Motor neuron (in vitro differentiated cells): Measurements from ENCODE around the gene ITGA6. TPM values are rescaled to one million over a fixed set of nuclear protein-coding genes. Genes with fewer than 3 reads are reported as not detected.

Experiments
- ATAC-seq, 8 experiments: fragments of 200-7000 bp; cut with Tn5 transposase; replicated peaks in 6 of 8; 2 replicates each; pipeline ENCODE4 v1.8.0; 2021; ENCODE audit warnings: mild to moderate bottlenecking in 8 of 8, moderate library complexity in 8 of 8
- H3K27ac ChIP-seq, 2 donors: fragments of 250-450 bp; sonication (Bioruptor Pico); 2 replicates each; pipeline ENCODE4 v1.9.0; 2021; ENCODE audit warnings: antibody characterized with exemption in 2 of 2, mild to moderate bottlenecking in 2 of 2, moderate library complexity in 1 of 2
- H3K4me1 ChIP-seq, 2 donors: fragments of 250-450 bp; sonication (Bioruptor Pico); replicated peaks in 1 of 2; 2 replicates each; pipeline ENCODE4 v1.6.1; 2021; ENCODE audit warnings: antibody characterized with exemption in 2 of 2, mild to moderate bottlenecking in 2 of 2, moderate library complexity in 1 of 2
- H3K4me3 ChIP-seq, 5 donors: fragments of 250-450 bp; sonication (Bioruptor Pico); 2 replicates each; pipeline ENCODE4 v1.9.0; 2021; ENCODE audit warnings: antibody characterized with exemption in 5 of 5, mild to moderate bottlenecking in 5 of 5, moderate library complexity in 4 of 5
- WGBS, 10 experiments: fragments of 450-650 bp; shearing (Covaris generic); methylation state at CpG; one replicate each; pipeline ENCODE4 v1.0.0; 2022; 5-methylcytosine and 5-hydroxymethylcytosine counted together
- in situ Hi-C, 9 experiments: fragments of 400-800 bp; cut with MboI; loops; one replicate each; pipeline ENCODE4 v1.15.0; 2021; ENCODE audit warnings: low sequenced_read_pairs in 9 of 9, low pct_unique_long_range_greater_than_20kb in 2 of 9; ENCODE audit not compliant: unreplicated experiment in 9 of 9
- total RNA-seq, 8 experiments: library from RNA; unstranded; fragments of 300-600 nt; gene quantifications; 2 replicates each; pipeline versions ENCODE4 v1.2.3 to v1.2.4, GENCODE V29; 2022

ITGA6 gene
- total RNA-seq, 8 experiments from 2014 or later, result 3.4 to 68.2 (median 26.1) TPM

GRCh38 chr2:172403402-172403801 is 24.0 kb upstream of the ITGA6 start:
- in situ Hi-C loops, result no loop called here
- ATAC-seq, result peak in 2 of 8 experiments; percentile 18 to 23
- no peak overlapping the region for H3K4me3 ChIP-seq
- 80 to 100% (median 100%) methylated on average over 1 to 4 of the region's 4 CpGs; no CpG with 5 or more reads in 4 of the 10 experiments for WGBS, 10 experiments
- H3K4me1 ChIP-seq, result peaks cover 22 to 30% of the 10 kb centered on the region in 2 donors
- H3K27ac ChIP-seq, result peak overlapping the region in 1 of 2 donors; percentile 65

GRCh38 chr2:172403881-172404468 is 23.4 kb upstream of the ITGA6 start:
- Histone ChIP-seq H3K4me3 (no peak overlapping the region), H3K27ac (peak overlapping the region in 1 of 2 donors; percentile 65), H3K4me1 (peaks cover 22 to 30% of the 10 kb centered on the region in 2 donors)
- in situ Hi-C loops, result no loop called here
- WGBS, 10 experiments, result 74 to 100% (median 88%) methylated on average over 1 to 5 of the region's 5 CpGs
- peak in 1 of 8 experiments; percentile 35 for ATAC-seq

DNA sequence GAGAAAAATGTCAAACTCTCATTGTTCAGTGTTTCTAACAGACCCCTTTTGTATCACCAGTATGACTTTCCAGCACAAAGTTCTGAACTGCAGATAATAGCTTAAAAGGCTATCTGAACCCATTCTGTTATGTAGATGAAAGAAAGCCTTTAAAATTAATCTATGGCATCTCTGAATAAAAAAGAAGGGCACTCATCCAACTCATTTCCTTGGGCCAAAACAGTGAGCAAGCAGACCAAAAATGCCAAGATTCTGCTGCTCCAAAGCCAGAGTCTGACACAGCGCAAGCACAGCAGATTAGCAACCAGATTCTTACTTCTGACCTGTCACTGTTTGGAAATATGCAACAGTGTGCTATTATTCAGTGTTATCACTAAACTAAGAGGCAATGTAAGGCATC is 22.6 kb upstream of the ITGA6 start:
- WGBS, 10 experiments, result 0 to 100% (median 40%) methylated on average over 1 of the region's 1 CpG; no CpG with 5 or more reads in 6 of the 10 experiments
- H3K27ac ChIP-seq, result no peak overlapping the region
- ATAC-seq, result peak in 3 of 8 experiments; percentile 15 to 81 (median 59)
- no peak overlapping the region for H3K4me3 ChIP-seq
- H3K4me1 ChIP-seq, result peaks cover 22 to 30% of the 10 kb centered on the region in 2 donors
- in situ Hi-C loops, result no loop called here

DNA sequence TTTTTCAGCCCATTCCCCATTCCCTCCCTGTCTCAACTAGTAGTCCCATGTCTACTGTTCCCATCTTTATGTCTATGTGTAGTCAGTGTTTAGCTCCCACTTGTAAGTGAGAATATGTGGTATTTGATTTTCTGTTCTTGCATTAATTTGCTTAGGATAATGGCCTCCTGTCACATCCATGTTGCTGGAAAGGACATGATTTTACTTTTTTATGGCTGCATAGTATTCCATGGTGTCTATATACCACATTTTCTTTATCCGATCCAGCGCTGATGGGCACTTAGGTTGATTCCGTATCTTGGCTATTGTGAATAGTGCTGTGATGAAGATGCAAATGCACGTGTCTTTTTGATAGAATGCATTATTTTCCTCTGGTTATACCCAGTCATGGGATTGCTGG is 21.7 kb upstream of the ITGA6 start:
- in situ Hi-C loops, result no loop called here
- ATAC-seq, result no peak
- WGBS, 10 experiments, result 67 to 100% (median 80%) methylated on average over 1 to 4 of the region's 4 CpGs; no CpG with 5 or more reads in 1 of the 10 experiments
- Histone ChIP-seq H3K4me1 (peaks cover 22 to 30% of the 10 kb centered on the region in 2 donors), H3K27ac (no peak overlapping the region), H3K4me3 (no peak overlapping the region)

- Histone ChIP-seq H3K27ac (no peak overlapping the region), H3K4me3 (no peak overlapping the region), H3K4me1 (peaks cover 16 to 17% of the 10 kb centered on the region in 2 donors)
- in situ Hi-C loops, result no loop called here
- 27 to 89% (median 58%) methylated on average over 1 to 4 of the region's 4 CpGs; no CpG with 5 or more reads in 2 of the 10 experiments for WGBS, 10 experiments
- ATAC-seq, result peak in 2 of 8 experiments; percentile 34 to 68
Observed at GRCh38 chr2:172408143-172408766, 19.1 kb upstream of the ITGA6 start.

DNA sequence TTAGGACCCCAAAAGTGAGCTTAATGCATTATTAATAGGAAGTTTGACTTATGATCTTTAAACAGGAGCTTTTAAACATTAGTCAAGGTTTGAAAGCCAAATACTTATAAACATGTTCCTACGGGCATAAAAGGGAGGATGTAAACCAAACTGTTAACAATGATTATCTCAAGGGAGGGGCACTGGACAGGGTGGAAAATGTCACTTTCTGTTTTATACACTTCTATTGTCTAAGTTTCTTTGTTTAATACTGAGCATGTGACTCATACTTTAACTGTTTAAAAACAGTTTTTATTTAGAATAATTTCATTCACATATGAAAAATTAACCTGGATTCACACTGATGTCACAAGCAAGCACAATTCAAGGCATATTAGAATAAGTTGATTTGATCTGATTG is 18.3 kb upstream of the ITGA6 start:
- 13 to 100% (median 69%) methylated on average over 1 of the region's 1 CpG; no CpG with 5 or more reads in 1 of the 10 experiments for WGBS, 10 experiments
- Histone ChIP-seq H3K4me3 (no peak overlapping the region), H3K27ac (no peak overlapping the region), H3K4me1 (peaks cover 9% of the 10 kb centered on the region in 2 donors)
- peak in 1 of 8 experiments; percentile 26 for ATAC-seq
- in situ Hi-C loops, result no loop called here

DNA sequence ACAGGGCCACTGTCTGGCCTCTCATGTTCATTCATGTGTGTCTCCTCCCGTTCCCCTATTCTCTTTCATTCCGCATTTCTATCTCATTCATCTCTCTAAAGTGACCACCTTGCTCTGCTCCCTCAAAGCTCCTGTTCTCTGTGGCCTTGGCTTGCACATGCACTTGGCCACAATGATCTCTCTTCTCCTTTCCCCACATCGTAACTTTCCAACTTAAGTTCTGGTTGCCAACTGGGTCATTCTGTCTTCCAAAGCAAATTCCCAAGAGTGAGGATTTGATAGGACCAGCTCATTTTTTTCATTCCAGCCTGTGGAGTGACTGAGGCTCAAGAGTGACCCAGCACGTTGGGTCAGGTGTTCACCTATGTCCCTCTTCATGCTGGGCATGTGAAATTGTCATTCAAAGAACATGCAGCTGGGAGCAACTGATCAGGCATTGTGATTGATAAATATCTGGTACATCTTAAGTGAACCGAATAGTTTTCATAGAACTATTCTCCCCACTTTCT is 14.3 kb upstream of the ITGA6 start:
- Histone ChIP-seq H3K27ac (no peak overlapping the region), H3K4me3 (no peak overlapping the region), H3K4me1 (peaks cover 0 to 5% of the 10 kb centered on the region in 2 donors)
- in situ Hi-C loops, result no loop called here
- ATAC-seq, result no peak
- WGBS, 10 experiments, result 0 to 100% (median 50%) methylated on average over 1 to 5 of the region's 5 CpGs

- Histone ChIP-seq H3K4me3 (no peak overlapping the region), H3K4me1 (peaks cover 0 to 5% of the 10 kb centered on the region in 2 donors), H3K27ac (no peak overlapping the region)
- WGBS, 10 experiments, result 0 to 85% (median 22%) methylated on average over 1 to 4 of the region's 4 CpGs
- in situ Hi-C loops, result no loop called here
- peak in 3 of 8 experiments; percentile 66 to 83 (median 82) for ATAC-seq
Observed at GRCh38 chr2:172415157-172415864, 12.1 kb upstream of the ITGA6 start.

DNA sequence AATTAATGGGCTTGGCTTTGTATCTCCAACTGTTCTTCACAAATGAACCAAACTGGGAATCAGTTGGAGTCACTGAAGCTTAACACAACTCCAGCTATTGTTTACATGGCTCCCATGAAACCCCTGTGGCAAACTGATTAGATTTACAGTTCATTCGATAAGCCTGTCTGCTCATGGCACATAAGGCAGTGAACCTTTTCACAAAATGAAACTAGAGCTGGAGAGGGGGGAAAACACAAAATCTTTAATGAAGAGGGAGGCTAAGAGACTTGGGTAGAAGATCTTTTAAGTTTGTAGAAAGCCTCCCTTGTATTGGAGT is 11.6 kb upstream of the ITGA6 start:
- no peak for ATAC-seq
- in situ Hi-C loops, result no loop called here
- no peak overlapping the region for H3K27ac ChIP-seq
- 0 to 100% (median 50%) methylated on average over 1 of the region's 1 CpG; no CpG with 5 or more reads in 3 of the 10 experiments for WGBS, 10 experiments
- no peak overlapping the region for H3K4me3 ChIP-seq
- peaks cover 0 to 5% of the 10 kb centered on the region in 2 donors for H3K4me1 ChIP-seq

DNA sequence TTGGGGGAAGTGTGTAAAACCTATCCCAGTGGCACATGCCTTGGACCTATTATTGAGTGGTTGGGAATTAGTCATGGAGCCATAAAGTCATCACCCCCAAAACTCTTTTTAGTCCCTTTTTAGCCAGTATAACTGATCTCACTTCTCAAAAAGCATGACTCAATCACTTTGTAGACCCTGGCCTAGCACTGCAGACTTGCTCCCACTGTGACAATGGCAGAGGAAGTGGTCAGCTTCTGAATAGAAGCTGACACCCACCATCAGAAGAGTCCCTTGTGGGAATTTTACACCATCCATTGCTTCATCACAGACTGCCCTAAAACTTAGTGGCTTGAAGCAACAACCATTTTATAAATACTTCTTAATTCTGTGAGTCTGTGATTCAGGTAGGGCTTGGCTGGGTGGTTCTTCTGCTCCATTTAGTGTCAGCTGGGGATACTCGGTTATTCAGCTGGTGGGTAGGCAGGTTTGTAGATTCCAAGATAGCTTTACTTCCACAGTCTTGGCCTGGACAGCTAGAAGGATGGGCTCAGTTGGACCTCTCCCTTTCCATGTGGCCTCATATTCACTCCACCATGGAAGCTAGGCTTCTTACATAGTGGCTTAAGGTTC is 10.8 kb upstream of the ITGA6 start:
- in situ Hi-C loops, result no loop called here
- WGBS, 10 experiments, result 29 to 100% (median 100%) methylated on average over 1 of the region's 1 CpG; no CpG with 5 or more reads in 5 of the 10 experiments
- Histone ChIP-seq H3K4me1 (peaks cover 0 to 5% of the 10 kb centered on the region in 2 donors), H3K27ac (no peak overlapping the region), H3K4me3 (no peak overlapping the region)
- no peak for ATAC-seq

- Histone ChIP-seq H3K4me3 (no peak overlapping the region), H3K4me1 (peaks cover 0 to 5% of the 10 kb centered on the region in 2 donors), H3K27ac (no peak overlapping the region)
- no peak for ATAC-seq
- 8 to 100% (median 63%) methylated on average over 1 to 3 of the region's 3 CpGs; no CpG with 5 or more reads in 1 of the 10 experiments for WGBS, 10 experiments
- in situ Hi-C loops, result no loop called here
Observed at GRCh38 chr2:172420216-172420615, 7.2 kb upstream of the ITGA6 start.

- in situ Hi-C loops, result no loop called here
- no peak for ATAC-seq
- Histone ChIP-seq H3K4me3 (no peak overlapping the region), H3K4me1 (no peaks in the 10 kb centered on the region), H3K27ac (no peak overlapping the region)
- 67 to 100% (median 93%) methylated on average over 2 to 6 of the region's 6 CpGs; no CpG with 5 or more reads in 1 of the 10 experiments for WGBS, 10 experiments
Observed at GRCh38 chr2:172423160-172423559, 4.2 kb upstream of the ITGA6 start.

- no peak for ATAC-seq
- Histone ChIP-seq H3K4me3 (no peak overlapping the region), H3K27ac (no peak overlapping the region), H3K4me1 (peaks cover 8 to 9% of the 10 kb centered on the region in 2 donors)
- in situ Hi-C loops, result no loop called here
Observed at GRCh38 chr2:172425336-172425735, 2.0 kb upstream of the ITGA6 start.
